Esophagus squamous epithelium (tissue), 4 donors: ENCODE results near the gene MALRD1.

Source experiments
- CTCF ChIP-seq, 6 experiments: fragments of 450-650 bp in 4 of 6; fragments of 200-600 bp in 2 of 6; sonication (generic) in 2 of 6; IDR thresholded peaks; one replicate each; pipeline ENCODE4 v1.5.1; 2016 to 2019; ENCODE audit warnings: antibody characterized with exemption in 6 of 6, mild to moderate bottlenecking in 4 of 6, moderate library complexity in 4 of 6
- POLR2A ChIP-seq, 4 donors: fragments of 450-650 bp; IDR thresholded peaks; one replicate each; pipeline ENCODE4 v1.6.1; 2017; ENCODE audit warnings: antibody characterized with exemption in 4 of 4, mild to moderate bottlenecking in 4 of 4, moderate library complexity in 3 of 4

GRCh38 chr10:19133992-19134391, 85.4 kb downstream of the MALRD1 start:
- TF ChIP-seq POLR2A (IDR thresholded peaks at IDR 0.05) (no peak), CTCF (IDR thresholded peaks at IDR 0.05) (no peak)
